Measurements from ENCODE around the gene ISLR. TPM values are rescaled to one million over a fixed set of nuclear protein-coding genes. Genes with fewer than 3 reads are reported as not detected.

Gene ISLR
- total RNA-seq, 6 experiments from 2014 or later: 1.7 to 6.3 (median 1.9) TPM

DNA sequence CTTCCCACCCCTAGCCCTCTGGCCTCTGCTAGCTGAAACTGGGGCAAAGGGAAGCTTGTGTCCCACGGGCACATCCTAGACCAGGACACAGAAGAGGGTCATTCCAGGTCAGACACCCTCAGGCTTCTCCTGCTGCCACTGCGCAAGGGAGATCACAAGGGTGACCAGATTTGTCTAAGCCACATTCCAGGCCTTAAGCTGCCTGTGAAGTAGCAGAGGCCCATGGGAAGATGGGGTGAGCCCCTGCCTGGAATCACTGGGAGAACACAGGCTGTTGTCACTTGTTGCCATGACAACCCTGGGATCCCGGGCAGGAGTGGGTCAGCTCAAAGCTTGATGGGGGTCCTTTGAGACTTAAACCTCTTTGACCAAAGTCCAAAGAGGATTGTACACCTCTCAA, 18.3 kb downstream of the ISLR start:
- H3K27ac Mint-ChIP-seq: peak overlapping the region; percentile 57
- H3K9me3 Mint-ChIP-seq: no peaks in the 10 kb centered on the region
- no peak for DNase-seq
- H3K4me1 Mint-ChIP-seq (ENCODE audit: low read depth): peaks cover 54% of the 10 kb centered on the region
- H3K27me3 Mint-ChIP-seq (ENCODE audit: insufficient read depth): no peaks in the 10 kb centered on the region
- TF ChIP-seq, protein P1, sequence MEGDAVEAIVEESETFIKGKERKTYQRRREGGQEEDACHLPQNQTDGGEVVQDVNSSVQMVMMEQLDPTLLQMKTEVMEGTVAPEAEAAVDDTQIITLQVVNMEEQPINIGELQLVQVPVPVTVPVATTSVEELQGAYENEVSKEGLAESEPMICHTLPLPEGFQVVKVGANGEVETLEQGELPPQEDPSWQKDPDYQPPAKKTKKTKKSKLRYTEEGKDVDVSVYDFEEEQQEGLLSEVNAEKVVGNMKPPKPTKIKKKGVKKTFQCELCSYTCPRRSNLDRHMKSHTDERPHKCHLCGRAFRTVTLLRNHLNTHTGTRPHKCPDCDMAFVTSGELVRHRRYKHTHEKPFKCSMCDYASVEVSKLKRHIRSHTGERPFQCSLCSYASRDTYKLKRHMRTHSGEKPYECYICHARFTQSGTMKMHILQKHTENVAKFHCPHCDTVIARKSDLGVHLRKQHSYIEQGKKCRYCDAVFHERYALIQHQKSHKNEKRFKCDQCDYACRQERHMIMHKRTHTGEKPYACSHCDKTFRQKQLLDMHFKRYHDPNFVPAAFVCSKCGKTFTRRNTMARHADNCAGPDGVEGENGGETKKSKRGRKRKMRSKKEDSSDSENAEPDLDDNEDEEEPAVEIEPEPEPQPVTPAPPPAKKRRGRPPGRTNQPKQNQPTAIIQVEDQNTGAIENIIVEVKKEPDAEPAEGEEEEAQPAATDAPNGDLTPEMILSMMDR (IDR thresholded peaks at IDR 0.05): no peak
- H3K4me3 Mint-ChIP-seq: no peak overlapping the region
- H3K36me3 Mint-ChIP-seq (ENCODE audit: low read depth): no peaks in the 10 kb centered on the region

DNA sequence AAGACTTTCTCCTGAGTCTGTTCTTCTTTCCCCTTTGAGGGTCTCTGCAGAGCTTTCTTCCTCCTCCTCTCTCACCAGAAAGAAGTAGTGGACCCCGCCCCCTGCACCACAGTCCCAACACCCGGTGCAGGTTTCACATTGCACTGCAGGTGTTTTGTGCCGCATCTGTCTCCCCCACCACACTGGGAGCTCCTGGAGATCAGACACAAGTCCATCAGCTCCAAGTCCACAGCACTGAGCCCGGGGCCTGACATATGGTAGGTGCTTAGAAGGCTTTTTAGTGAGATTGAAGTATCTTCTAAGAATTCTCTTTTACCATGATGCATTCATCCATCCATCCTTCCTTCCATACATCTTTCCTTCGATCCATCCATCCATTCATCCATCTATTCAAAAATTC, 19.2 kb downstream of the ISLR start:
- H3K4me3 Mint-ChIP-seq: peak overlapping the region; percentile 24
- no peak for DNase-seq
- H3K4me1 Mint-ChIP-seq (ENCODE audit: low read depth): peaks cover 52% of the 10 kb centered on the region
- peak overlapping the region; percentile 75 for H3K27ac Mint-ChIP-seq
- H3K9me3 Mint-ChIP-seq: no peaks in the 10 kb centered on the region
- no peaks in the 10 kb centered on the region for H3K27me3 Mint-ChIP-seq (ENCODE audit: insufficient read depth)
- no peaks in the 10 kb centered on the region for H3K36me3 Mint-ChIP-seq (ENCODE audit: low read depth)
- TF ChIP-seq, protein P1 (IDR thresholded peaks at IDR 0.05): no peak

DNA sequence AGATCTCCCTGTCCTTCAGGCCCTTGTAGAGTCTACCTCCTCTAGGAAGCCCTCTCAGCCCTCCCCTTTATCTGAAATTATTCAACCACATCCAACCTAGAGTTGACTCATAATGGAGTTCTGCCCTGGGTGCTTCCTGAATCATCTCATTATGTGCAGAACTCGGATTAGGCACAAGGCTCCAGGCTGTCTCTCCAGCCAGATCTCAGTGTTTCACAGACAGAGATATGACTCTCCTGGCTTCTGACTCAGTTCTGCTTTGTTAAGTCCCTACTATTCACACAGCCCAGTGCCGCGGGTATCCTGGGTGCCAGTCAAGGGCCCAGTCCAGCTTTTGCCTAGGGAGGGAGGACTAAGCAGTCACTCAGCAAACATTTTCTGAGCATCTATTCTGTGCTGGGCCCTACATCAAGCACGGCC, 19.8 kb downstream of the ISLR start:
- TF ChIP-seq, protein P1 (IDR thresholded peaks at IDR 0.05): no peak
- peak overlapping the region; percentile 75 for H3K27ac Mint-ChIP-seq
- H3K27me3 Mint-ChIP-seq (ENCODE audit: insufficient read depth): no peaks in the 10 kb centered on the region
- H3K4me3 Mint-ChIP-seq: peak overlapping the region; percentile 24; the same call in 1 of the 2 replicates
- peak; percentile 97 for DNase-seq
- no peaks in the 10 kb centered on the region for H3K36me3 Mint-ChIP-seq (ENCODE audit: low read depth)
- peaks cover 54% of the 10 kb centered on the region for H3K4me1 Mint-ChIP-seq (ENCODE audit: low read depth)
- H3K9me3 Mint-ChIP-seq: no peaks in the 10 kb centered on the region

DNA sequence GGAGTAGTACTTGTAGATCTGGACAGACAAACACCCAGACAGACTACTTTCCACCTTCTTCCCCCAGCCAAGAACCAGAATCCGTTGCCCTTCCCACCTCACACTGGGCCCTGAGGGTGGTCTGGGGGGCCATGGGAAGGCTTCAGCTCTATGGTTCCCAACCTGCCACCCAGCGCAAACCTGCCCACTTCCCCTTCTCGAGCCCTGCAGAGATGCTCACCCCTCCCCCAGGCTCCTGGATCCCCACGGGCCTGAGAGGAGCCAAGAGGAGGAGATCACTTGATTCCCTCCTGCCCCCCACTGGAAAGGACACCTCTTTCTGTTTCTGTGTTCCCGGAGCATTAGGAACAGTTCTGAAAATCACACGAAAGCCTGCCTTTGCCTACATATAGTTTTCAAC, 20.4 kb downstream of the ISLR start:
- TF ChIP-seq, protein P1 (IDR thresholded peaks at IDR 0.05): no peak
- H3K4me3 Mint-ChIP-seq: no peak overlapping the region
- H3K4me1 Mint-ChIP-seq (ENCODE audit: low read depth): peaks cover 59% of the 10 kb centered on the region

DNA sequence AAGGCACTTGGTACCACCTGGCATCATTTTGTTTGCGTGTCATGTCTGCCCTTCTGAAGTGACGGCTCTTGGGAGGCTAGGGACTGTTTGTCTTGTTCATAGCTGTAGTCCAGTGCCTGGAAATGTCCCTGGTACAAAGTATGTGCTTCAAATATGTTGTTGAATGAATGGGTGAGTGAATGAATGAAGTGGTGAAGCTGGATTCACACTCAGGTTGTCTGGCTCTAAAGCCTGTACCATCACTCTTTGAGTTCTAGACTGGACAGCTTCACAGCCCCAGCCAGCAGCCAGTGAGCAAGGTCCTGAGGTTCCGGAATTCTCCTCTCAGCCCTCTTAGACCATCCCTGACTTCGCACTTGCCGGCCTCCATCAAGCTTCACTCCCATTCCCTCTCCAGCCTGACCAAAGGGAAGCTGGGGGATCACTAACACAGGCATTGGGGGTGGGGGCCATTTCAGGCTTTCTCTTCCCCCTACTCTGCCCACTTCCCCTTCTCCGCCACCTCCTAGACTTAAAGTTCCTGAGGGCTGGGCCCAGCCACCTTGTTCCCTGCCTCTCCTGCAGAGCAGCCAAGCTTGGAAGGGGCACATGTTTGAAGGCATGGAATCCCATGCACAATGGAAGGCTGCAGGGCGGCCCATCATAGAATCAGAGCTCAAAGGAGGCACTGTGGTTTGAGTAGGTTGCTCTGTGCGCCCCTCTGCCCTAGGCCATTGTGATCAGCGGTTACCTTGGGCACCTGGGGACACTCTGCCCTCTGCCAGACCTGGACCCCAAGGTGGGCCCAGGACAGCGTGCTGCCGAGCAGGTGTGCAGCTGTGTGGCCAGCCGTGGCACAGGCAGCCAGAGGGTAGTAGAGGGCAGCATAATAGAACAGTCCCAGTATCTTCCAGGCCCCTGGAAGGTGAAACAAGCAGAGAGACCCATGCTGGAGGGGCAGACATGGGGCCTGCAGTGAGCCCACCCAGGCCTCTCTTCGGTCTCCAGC, 21.4 kb downstream of the ISLR start:
- Mint-ChIP-seq H3K4me3 (no peak overlapping the region), H3K36me3 (ENCODE audit: low read depth) (no peaks in the 10 kb centered on the region), H3K9me3 (no peaks in the 10 kb centered on the region), H3K4me1 (ENCODE audit: low read depth) (peaks cover 64% of the 10 kb centered on the region), H3K27me3 (ENCODE audit: insufficient read depth) (no peaks in the 10 kb centered on the region), H3K27ac (peak overlapping the region; percentile 75)
- DNase-seq: no peak
- TF ChIP-seq, protein P1 (IDR thresholded peaks at IDR 0.05): no peak

More for the DNA sequence above, 20.4 kb downstream of the ISLR start:
- H3K36me3 Mint-ChIP-seq (ENCODE audit: low read depth): no peaks in the 10 kb centered on the region
- no peak for DNase-seq
- H3K27ac Mint-ChIP-seq: peak overlapping the region; percentile 75
- H3K9me3 Mint-ChIP-seq: no peaks in the 10 kb centered on the region
- H3K27me3 Mint-ChIP-seq (ENCODE audit: insufficient read depth): no peaks in the 10 kb centered on the region

Data from HFFc6 (cell line).